Activated CD4-positive, alpha-beta T cell treated with anti-CD3 and anti-CD28 coated beads, Interleukin-2, amount 50 U/mL, for 48 hours (primary cell): ENCODE measurements around the gene GPAT2.
"Not testable (repeated sequence)": the region's sequence is repeated elsewhere in the genome, so short reads cannot be mapped to it uniquely, and the experiment has no call there.

ENCODE experiments used
- DNase-seq, 2 experiments: peaks; one replicate each; pipeline ENCODE4 v3.0.0-alpha.2; 2020

GPAT2 gene

DNA sequence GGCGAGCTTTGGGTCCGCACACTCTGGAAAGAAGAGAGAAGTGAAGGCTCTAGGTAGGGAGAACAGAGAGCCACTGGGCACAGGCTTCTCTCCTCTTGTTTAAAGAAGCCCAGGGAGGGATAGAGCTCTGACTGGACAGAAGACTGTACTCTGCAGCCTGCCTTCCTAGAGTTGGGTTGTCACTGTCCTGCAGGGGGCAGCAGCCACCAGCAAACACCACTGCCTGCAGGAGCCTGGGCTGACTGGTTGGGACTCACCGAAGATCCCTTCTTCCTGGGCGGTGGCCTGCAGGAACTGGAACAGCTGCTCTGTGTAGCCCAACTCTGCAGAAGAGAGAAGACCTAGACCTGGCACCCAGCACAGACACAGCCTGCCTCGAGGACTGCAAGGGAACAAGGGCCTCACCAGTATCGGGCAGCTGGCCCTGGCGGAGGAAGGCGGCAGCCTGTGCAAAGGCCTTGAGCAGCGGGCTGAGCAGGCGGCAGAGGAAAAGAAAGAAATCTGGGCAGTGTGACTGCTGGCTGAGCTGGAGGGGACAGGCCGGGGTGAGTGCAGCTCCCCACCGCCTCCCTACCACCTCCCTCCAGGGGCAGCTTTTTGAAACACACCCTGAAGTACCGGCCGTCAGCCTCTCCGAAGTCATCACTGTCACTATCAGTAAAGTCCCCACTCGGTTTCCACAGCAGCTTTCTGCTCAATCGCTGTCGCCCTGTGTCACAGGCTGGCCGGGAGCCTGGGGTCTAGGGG is 11.8 kb downstream of the GPAT2 start:
- peak; percentile 77 to 81 for DNase-seq

GRCh38 chr2:96022126-96022525 is 12.6 kb downstream of the GPAT2 start:
- not testable (repeated sequence) for DNase-seq

GRCh38 chr2:96021142-96021541 is 13.6 kb downstream of the GPAT2 start:
- not testable (repeated sequence) for DNase-seq

DNA sequence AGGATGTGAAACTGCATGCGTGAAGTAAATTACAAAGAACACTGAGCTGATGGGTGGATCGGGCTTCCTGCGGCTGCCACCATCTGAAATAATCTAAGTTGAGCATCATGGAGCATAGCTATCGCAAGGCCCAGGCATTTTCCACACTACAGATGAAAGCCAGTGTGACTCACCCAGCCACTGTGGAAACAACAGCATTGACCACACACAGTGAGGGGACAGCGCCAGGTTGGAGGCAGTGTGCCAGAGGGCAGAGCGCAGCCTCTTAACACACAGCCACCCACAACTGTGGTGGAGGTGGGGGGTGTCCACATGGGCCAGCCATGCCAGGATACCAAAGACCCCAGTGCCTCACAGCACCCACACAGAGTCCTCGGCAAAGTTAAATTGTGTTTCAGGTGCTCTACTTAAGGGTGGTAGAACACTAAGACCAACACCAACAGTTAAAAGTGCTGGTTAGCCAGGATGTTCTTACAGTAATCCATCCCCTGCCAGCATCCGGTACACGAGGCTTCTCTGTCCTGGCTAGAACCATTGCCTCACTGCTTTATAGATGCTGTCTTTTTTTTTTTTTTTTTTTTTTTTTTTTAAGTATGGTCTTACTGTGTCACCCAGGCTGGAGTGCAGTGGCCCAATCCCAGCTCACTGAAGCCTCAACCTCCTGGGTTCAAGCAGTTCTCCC is 14.7 kb downstream of the GPAT2 start:
- not testable (repeated sequence) for DNase-seq

- not testable (repeated sequence) for DNase-seq
Observed at GRCh38 chr2:96016321-96016720, 18.4 kb downstream of the GPAT2 start.

DNA sequence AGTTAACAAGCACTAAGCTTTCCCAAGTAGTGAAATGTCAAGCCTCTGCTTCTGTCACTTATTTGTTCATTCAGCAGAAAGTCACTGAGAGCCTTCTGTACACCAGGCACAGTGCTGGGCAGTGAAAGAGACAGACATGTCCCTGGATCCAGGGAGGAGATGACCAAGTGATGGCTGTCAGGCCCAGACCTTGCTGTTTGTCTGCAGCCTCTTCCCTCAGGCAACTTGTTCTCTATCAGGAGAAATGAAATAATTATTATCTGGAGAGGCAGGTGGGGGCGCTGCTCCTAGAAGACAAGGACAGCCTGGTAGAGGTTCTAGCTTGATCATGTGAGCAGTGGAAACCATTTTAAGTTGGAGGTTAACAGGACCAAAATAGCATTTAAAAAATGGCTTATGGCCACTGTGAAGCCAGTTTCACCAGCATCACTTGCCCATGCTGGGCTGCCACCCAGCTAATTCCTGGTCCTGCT is 21.9 kb downstream of the GPAT2 start:
- not testable (repeated sequence) for DNase-seq

- not testable (repeated sequence) for DNase-seq
Observed at GRCh38 chr2:96012086-96012791, 22.5 kb downstream of the GPAT2 start.

DNA sequence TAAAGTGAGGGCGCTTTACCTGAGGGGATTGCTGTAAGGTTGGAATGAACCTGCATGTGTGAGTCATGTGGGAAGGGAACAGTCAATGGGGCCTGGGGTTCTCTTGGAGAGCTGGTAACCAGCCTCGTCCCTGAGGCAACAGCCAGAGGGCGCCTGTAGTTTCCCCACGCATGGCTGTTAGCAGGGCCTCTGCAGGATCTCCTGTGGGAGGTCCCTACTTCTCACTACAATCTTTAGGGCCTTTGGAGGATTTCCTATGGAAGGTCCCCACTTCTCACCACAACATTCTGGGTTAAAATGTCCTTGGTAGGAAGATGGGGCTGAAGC is 23.6 kb downstream of the GPAT2 start:
- DNase-seq: peak; percentile 33 to 45

DNA sequence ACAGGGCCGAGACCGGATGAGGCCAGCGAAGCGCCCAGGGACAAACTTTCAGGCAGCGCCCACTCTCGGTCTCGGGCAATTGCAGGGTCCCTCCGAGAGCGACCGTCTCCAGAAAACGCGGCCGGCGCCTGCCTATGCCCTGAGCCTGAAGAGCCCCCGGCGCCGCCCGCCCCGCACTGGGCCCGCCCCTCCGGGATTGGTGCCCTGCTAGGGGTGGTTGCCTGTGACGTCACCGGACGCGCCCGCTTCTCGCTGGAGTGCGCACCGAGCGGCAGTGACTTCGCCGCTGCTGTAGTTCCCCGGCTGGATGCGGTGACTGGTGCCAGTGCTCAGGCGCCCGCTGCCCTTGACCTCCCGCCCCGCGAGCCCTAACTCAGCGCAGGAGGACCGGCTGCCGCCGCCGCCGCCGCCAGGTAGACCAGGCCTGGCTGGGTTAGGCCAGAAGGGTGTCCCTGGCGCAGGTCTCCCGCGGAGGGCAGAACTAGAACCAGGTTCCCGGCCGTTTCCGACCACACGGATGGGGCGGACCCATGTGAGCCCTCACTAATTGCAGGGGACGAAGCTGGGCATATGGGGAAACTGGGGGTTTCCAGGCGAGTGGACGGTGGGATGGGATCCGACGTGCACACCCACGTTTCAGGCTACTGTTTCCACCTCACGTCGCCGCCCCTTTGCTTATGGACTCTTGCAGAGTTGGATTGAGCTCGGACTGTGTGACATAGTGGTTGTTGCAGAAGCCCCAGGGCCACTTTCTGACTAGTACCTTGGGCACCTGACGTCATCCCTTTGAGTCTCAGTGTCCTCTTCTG is 24.2 kb downstream of the GPAT2 start:
- peak; percentile 98 for DNase-seq

- DNase-seq: not testable (repeated sequence)
Observed at GRCh38 chr2:96009833-96010232, 24.9 kb downstream of the GPAT2 start.

DNA sequence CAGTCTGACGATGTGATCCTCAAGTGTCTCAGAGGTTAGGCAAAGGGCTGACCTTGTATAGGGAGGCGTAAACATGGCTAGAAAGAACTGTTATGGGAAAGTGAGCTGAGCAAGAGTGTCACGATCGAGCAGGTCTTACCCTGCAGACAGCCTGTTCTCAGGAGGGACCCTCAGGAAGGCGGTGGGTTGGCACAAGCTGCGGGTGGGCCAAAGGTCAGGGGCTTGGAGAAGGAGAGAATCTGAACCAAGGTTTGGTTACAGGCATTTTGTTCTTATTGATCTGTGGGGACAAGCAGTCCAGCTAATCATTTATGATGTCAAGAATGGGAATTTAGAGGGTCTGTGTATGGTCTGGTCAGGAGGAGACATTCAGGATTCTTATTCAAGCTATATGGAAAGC is 26.7 kb downstream of the GPAT2 start:
- DNase-seq: not testable (repeated sequence)

DNA sequence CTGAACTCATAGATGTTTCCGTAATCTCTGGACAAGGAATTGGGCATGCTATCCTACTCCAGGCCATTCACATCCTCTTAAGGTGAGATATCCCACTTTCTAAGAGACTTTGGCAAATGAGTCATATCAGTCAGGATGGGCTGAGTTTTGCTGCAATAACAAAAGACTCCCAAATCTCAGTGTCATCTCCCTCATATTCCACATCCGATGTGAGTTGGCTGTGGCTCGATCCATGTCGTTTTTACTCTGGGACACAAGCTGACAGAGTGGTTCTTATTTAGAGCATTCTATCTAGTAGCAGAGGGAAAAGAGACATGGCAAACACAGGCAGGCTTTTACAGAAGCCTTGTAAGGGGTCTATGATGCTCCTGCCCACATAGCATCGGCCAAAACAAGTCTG is 28.5 kb downstream of the GPAT2 start:
- DNase-seq: not testable (repeated sequence)

DNA sequence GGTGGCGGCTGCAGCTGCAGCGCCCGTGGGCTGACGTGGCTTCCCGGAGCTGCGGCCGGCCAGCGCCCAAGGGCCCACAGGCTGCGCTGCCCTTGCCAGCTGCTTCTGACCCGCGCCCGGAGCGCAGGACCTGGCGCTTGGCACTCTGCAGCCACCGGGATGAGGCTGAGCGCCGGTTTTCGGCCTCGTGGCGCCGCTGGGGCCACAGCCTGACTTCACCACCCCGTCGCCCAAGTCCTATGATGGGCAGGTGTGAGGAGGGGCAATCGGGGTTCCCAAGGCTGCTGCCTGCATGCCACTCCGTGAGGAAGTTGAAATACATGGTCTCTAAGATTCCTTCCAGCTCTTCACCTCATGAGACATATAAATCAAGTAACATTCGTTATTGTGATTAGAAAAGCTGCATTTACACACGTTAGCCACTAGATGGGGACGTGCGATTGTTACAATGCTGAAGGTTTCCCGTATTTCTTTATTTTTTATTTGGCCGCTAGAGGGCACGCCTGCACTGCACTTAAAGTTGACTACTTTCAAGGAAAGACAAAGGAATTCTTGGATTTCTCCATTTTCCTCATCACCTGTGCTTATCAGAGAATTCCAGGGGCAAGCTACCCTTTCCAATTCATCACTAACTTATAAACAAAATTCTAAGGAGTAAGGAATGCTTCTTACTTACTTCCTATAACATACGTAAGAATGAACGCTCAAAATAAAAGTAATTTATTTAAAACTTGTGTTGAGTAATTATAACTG is 42.0 kb downstream of the GPAT2 start:
- DNase-seq: peak; percentile 33 to 53

- peak; percentile 35 to 37 for DNase-seq
Observed at GRCh38 chr2:95992102-95992501, 42.6 kb downstream of the GPAT2 start.

- DNase-seq: peak; percentile 21 to 48
Observed at GRCh38 chr2:95991351-95992094, 43.2 kb downstream of the GPAT2 start, which contains the start of gene ANKRD36C. Gene ANKRD36C (minus strand): TSS chr2:95991824. CDS start chr2:95991708, 116 bp downstream.

- DNase-seq: not testable (repeated sequence)
Observed at GRCh38 chr2:95990884-95991283, 43.8 kb downstream of the GPAT2 start.
